Loucy (cell line): ENCODE measurements around the gene PUM1.

Experiments
- CTCF ChIP-seq: fragments of 200-600 bp; sonication (generic); conservative IDR thresholded peaks from 2 replicates; pipeline ENCODE4 v1.5.1; 2014; ENCODE audit warnings: mild to moderate bottlenecking, antibody characterized with exemption, low read length
- EZH2phosphoT487 ChIP-seq: fragments of 200-600 bp; IDR thresholded peaks from 2 replicates; pipeline ENCODE4 v1.6.1; 2018; ENCODE audit warnings: antibody characterized with exemption, mild to moderate bottlenecking, moderate library complexity, borderline replicate concordance

- no peak for TF ChIP-seq CTCF
- no peak for TF ChIP-seq EZH2phosphoT487
Measured at GRCh38 chr1:31108861-31109260, 43.3 kb upstream of the PUM1 start.
